Activated naive CD8-positive, alpha-beta T cell treated with anti-CD3 and anti-CD28 coated beads for 36 hours (primary cell): ENCODE data around the gene TYRP1. TPM values are rescaled to one million over a fixed set of nuclear protein-coding genes. Genes with fewer than 3 reads are reported as not detected.

Source experiments
- DNase-seq: peaks from one replicate; pipeline ENCODE4 v3.0.0; 2021
- H3K27ac Mint-ChIP-seq: one replicate; pipeline ENCODE4 v1.8.0; 2022; ENCODE audit warnings: mild to moderate bottlenecking, moderate library complexity, mixed read lengths
- H3K27me3 Mint-ChIP-seq: one replicate; pipeline ENCODE4 v1.8.0; 2022; ENCODE audit warnings: mild to moderate bottlenecking, mixed read lengths
- H3K36me3 Mint-ChIP-seq: one replicate; pipeline ENCODE4 v1.8.0; 2021; ENCODE audit warnings: mild to moderate bottlenecking, mixed read lengths
- H3K4me1 Mint-ChIP-seq: one replicate; pipeline ENCODE4 v1.8.0; 2021; ENCODE audit warnings: mixed read lengths
- H3K4me3 Mint-ChIP-seq: one replicate; pipeline ENCODE4 v1.8.0; 2022; ENCODE audit warnings: mild to moderate bottlenecking, moderate library complexity, mixed read lengths
- H3K9me3 Mint-ChIP-seq: one replicate; pipeline ENCODE4 v1.8.0; 2022; ENCODE audit warnings: mixed read lengths
- total RNA-seq, 2 experiments: library from RNA; stranded (reverse); gene quantifications; one replicate each; pipeline ENCODE4 v1.2.3, GENCODE V29; 2021

TYRP1 gene
- total RNA-seq, 2 experiments from 2014 or later, result not detected

- Mint-ChIP-seq H3K27me3 (no peaks in the 10 kb centered on the region), H3K36me3 (no peaks in the 10 kb centered on the region), H3K4me3 (no peak overlapping the region), H3K4me1 (no peaks in the 10 kb centered on the region), H3K9me3 (peaks cover 6% of the 10 kb centered on the region), H3K27ac (no peak overlapping the region)
- no peak for DNase-seq
Measured at GRCh38 chr9:12680757-12681156, 12.4 kb upstream of the TYRP1 start.

DNA sequence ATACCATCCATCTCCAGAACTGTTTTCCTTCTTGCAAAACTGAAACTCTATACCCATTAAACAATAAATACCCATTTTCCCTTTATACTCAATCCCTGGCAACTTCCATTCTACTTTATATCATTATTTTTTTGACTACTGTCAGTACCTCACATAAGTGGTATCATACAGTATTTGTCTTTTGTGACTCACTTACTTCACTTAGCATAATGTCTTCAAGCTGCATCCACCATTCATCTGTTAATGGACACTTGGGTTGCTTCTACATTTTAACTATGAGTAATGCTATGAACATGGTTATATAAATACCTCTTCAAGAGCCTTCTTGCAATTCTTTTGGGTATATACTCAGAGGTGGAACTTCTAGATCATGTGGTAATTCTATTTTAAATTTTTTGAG, 11.6 kb upstream of the TYRP1 start:
- no peak overlapping the region for H3K27ac Mint-ChIP-seq
- H3K4me3 Mint-ChIP-seq, result no peak overlapping the region

DNA sequence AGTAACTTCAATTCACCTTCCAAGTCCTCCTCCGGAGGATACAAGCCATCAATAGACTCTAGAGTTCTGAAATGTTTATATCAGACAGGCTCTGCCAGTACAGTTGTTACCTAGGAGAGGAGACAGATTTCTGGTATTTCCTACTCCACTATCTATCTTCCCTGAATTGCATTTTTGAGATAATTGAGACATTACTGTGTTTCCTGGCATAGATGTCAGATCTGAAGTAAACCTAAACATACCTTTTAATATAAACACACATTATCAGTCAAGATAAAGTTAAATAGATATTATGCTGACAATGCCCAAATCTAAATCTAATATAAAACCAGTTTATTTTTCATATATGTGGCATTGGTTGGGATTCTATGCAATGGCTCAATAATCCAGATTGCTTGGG, 8.2 kb upstream of the TYRP1 start:
- no peaks in the 10 kb centered on the region for H3K36me3 Mint-ChIP-seq
- no peaks in the 10 kb centered on the region for H3K27me3 Mint-ChIP-seq
- peaks cover 3% of the 10 kb centered on the region for H3K9me3 Mint-ChIP-seq
- no peak overlapping the region for H3K27ac Mint-ChIP-seq
- H3K4me3 Mint-ChIP-seq, result no peak overlapping the region
- no peak for DNase-seq
- no peaks in the 10 kb centered on the region for H3K4me1 Mint-ChIP-seq

More for the DNA sequence above, 11.6 kb upstream of the TYRP1 start:
- Mint-ChIP-seq H3K36me3 (no peaks in the 10 kb centered on the region), H3K4me1 (no peaks in the 10 kb centered on the region), H3K9me3 (peaks cover 6% of the 10 kb centered on the region), H3K27me3 (no peaks in the 10 kb centered on the region)
- no peak for DNase-seq

DNA sequence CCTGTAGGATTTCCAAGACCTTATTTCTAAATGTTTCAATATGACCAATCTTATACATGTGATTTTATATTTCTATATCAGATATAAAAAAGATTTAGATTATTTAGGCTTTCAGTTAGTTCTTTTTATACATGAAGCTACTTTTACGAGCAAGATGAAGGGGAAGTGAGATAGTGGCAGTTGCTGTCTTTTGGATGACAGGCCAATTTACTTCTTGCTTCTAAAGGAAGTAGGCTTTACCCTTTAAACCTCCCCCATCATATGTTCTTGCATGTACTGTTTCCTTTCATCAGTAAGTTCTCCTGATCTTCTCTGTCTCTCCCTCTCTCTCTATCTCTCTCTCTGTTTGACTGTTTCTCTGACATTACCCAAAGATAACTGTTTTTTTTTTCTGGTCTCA, 4.0 kb upstream of the TYRP1 start:
- H3K9me3 Mint-ChIP-seq, result no peaks in the 10 kb centered on the region
- H3K27ac Mint-ChIP-seq, result no peak overlapping the region
- H3K36me3 Mint-ChIP-seq, result no peaks in the 10 kb centered on the region
- H3K27me3 Mint-ChIP-seq, result no peaks in the 10 kb centered on the region
- DNase-seq, result no peak
- no peak overlapping the region for H3K4me3 Mint-ChIP-seq
- no peaks in the 10 kb centered on the region for H3K4me1 Mint-ChIP-seq

DNA sequence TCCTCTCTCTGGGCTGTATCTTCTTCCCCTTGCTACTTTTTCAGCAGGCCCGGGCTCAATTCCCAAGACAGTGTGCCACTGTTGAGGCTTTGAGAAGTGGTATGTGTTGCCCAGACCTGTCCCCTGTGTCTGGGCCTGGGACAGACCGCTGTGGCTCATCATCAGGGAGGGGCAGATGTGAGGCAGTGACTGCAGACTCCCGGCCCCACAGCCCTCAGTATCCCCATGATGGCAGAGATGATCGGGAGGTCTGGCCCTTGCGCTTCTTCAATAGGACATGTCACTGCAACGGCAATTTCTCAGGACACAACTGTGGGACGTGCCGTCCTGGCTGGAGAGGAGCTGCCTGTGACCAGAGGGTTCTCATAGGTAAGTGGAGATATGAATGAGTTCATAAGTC, 828 bp downstream of the TYRP1 start:
- Mint-ChIP-seq H3K27ac (no peak overlapping the region), H3K36me3 (no peaks in the 10 kb centered on the region), H3K4me1 (no peaks in the 10 kb centered on the region), H3K4me3 (no peak overlapping the region), H3K27me3 (no peaks in the 10 kb centered on the region), H3K9me3 (peaks cover 5% of the 10 kb centered on the region)
- no peak for DNase-seq

- Mint-ChIP-seq H3K36me3 (no peaks in the 10 kb centered on the region), H3K9me3 (peaks cover 7% of the 10 kb centered on the region), H3K4me1 (no peaks in the 10 kb centered on the region), H3K4me3 (no peak overlapping the region), H3K27me3 (no peaks in the 10 kb centered on the region), H3K27ac (no peak overlapping the region)
- DNase-seq, result no peak
Measured at GRCh38 chr9:12695474-12695873, 2.3 kb downstream of the TYRP1 start.

- no peaks in the 10 kb centered on the region for H3K27me3 Mint-ChIP-seq
- peaks cover 7% of the 10 kb centered on the region for H3K9me3 Mint-ChIP-seq
- no peaks in the 10 kb centered on the region for H3K4me1 Mint-ChIP-seq
- no peak for DNase-seq
- no peak overlapping the region for H3K4me3 Mint-ChIP-seq
- H3K36me3 Mint-ChIP-seq, result no peaks in the 10 kb centered on the region
- no peak overlapping the region for H3K27ac Mint-ChIP-seq
Measured at GRCh38 chr9:12696931-12697622, 3.9 kb downstream of the TYRP1 start.

DNA sequence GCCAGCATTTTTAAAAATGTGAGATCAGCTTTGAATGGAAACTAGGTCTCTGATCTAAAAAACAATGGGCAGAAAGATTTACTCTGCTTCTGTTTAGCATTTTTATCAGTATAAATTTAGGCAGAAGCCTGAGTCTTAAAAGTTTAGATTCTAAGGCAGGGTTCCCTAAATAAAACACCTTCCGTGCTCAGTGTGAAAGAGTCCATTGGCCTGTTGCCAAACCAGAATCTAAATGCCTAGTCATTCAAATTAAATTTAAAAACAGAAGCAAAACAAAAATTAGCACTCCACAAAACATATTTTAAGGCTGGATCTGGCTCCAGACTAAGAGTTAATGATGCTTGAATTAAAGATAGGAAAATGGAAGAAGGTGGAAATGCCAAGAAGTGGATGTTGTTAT, 4.5 kb downstream of the TYRP1 start:
- Mint-ChIP-seq H3K4me3 (no peak overlapping the region), H3K27me3 (no peaks in the 10 kb centered on the region), H3K9me3 (peaks cover 7% of the 10 kb centered on the region), H3K36me3 (no peaks in the 10 kb centered on the region), H3K4me1 (no peaks in the 10 kb centered on the region), H3K27ac (no peak overlapping the region)
- DNase-seq, result no peak

DNA sequence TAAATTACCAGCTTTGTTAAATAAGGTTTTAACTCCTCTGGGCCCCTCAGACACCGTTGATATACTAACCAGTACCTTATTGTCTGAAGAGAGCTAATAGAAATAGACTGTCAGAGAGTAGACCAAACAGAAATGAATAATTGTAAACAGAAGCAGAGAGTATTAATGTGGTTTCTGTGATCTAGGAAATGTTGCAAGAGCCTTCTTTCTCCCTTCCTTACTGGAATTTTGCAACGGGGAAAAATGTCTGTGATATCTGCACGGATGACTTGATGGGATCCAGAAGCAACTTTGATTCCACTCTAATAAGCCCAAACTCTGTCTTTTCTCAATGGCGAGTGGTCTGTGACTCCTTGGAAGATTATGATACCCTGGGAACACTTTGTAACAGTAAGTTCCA, 5.1 kb downstream of the TYRP1 start:
- H3K27ac Mint-ChIP-seq, result no peak overlapping the region
- peaks cover 7% of the 10 kb centered on the region for H3K9me3 Mint-ChIP-seq
- H3K27me3 Mint-ChIP-seq, result no peaks in the 10 kb centered on the region
- no peaks in the 10 kb centered on the region for H3K36me3 Mint-ChIP-seq
- DNase-seq, result no peak
- H3K4me3 Mint-ChIP-seq, result no peak overlapping the region
- H3K4me1 Mint-ChIP-seq, result no peaks in the 10 kb centered on the region

- H3K4me3 Mint-ChIP-seq, result no peak overlapping the region
- no peaks in the 10 kb centered on the region for H3K36me3 Mint-ChIP-seq
- H3K4me1 Mint-ChIP-seq, result no peaks in the 10 kb centered on the region
- peaks cover 7% of the 10 kb centered on the region for H3K9me3 Mint-ChIP-seq
- H3K27ac Mint-ChIP-seq, result no peak overlapping the region
- DNase-seq, result no peak
- no peaks in the 10 kb centered on the region for H3K27me3 Mint-ChIP-seq
Measured at GRCh38 chr9:12698986-12699385, 5.8 kb downstream of the TYRP1 start.

- no peak overlapping the region for H3K27ac Mint-ChIP-seq
- H3K9me3 Mint-ChIP-seq, result peaks cover 7% of the 10 kb centered on the region
- H3K4me3 Mint-ChIP-seq, result no peak overlapping the region
- H3K27me3 Mint-ChIP-seq, result no peaks in the 10 kb centered on the region
- DNase-seq, result no peak
- H3K36me3 Mint-ChIP-seq, result no peaks in the 10 kb centered on the region
- H3K4me1 Mint-ChIP-seq, result no peaks in the 10 kb centered on the region
Measured at GRCh38 chr9:12699529-12699928, 6.3 kb downstream of the TYRP1 start.

DNA sequence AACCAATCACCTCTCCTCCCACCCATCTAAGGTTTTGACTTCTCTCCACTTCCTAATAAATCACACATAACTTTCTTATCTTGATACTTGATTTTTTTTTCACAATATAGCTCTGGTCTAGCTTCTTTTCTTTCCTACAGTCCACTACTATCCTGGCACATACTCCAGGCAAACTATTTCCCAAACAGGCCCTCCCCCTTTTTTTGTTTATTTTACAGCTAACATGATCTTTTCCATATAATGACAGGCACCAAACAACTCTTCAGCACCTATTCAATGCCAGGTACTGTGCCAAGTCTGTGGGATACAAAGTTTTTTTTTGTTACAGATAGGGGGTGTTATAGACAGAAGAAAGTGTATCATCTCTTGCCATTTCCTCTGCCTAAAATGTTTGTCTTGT, 7.9 kb downstream of the TYRP1 start:
- Mint-ChIP-seq H3K27ac (no peak overlapping the region), H3K36me3 (no peaks in the 10 kb centered on the region), H3K27me3 (no peaks in the 10 kb centered on the region), H3K9me3 (peaks cover 4% of the 10 kb centered on the region), H3K4me3 (no peak overlapping the region), H3K4me1 (no peaks in the 10 kb centered on the region)
- DNase-seq, result no peak

GRCh38 chr9:12702160-12702758, 9.1 kb downstream of the TYRP1 start:
- Mint-ChIP-seq H3K36me3 (no peaks in the 10 kb centered on the region), H3K4me1 (no peaks in the 10 kb centered on the region), H3K27ac (no peak overlapping the region), H3K9me3 (peaks cover 3% of the 10 kb centered on the region), H3K4me3 (no peak overlapping the region), H3K27me3 (no peaks in the 10 kb centered on the region)
- DNase-seq, result no peak

DNA sequence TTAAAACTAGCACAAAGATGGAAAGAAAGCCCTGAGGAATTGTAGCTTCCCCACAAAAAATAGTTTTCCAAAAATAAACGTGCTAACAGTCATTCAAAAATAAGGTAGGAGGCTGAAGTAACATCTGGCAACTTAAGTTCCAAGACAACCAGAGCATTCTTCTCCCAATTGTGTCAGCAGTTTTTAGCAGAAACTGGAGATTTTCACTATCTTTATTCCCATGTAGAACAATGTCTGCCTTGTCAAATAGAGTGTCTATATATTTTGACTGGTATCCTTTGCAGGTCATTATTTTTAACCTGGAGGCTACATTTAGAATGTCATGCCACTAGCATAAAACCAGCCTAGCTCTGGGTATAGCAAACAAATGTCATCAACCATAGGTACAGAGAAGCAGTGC, 10.8 kb downstream of the TYRP1 start:
- Mint-ChIP-seq H3K4me1 (no peaks in the 10 kb centered on the region), H3K27me3 (no peaks in the 10 kb centered on the region), H3K36me3 (no peaks in the 10 kb centered on the region), H3K9me3 (peaks cover 2% of the 10 kb centered on the region), H3K27ac (no peak overlapping the region), H3K4me3 (no peak overlapping the region)
- DNase-seq, result no peak

DNA sequence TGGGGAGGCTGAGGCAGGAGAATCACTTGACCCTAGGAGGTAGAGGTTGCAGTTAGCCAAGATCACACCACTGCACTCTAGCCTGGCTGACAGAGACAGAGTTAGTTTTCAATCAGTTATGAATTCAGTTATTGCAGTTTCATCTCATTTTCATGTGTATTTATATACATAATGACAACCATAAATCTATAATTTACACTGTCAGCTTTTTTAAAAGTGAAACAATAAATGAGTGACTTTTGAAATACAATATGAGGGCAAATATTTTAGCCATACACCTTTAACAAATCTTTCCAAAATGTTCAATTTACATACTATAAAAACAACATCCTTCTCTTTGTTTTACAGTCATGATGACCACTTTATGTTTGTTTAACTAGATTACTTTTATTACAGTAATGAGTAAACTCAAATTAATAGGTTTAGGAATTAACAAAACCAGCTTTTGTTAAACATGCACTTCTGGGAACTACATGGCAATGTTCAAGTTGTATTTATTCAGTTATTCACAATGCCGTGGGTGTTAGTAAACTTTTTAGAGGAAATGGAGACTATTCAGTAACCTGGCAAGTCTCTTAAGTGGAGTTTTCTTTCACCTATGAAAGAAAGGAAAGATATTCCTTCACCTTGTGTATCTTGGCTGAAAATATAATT, 12.7 kb downstream of the TYRP1 start:
- H3K36me3 Mint-ChIP-seq, result no peaks in the 10 kb centered on the region
- no peaks in the 10 kb centered on the region for H3K9me3 Mint-ChIP-seq
- H3K4me3 Mint-ChIP-seq, result no peak overlapping the region
- DNase-seq, result no peak
- H3K27me3 Mint-ChIP-seq, result no peaks in the 10 kb centered on the region
- H3K27ac Mint-ChIP-seq, result no peak overlapping the region
- no peaks in the 10 kb centered on the region for H3K4me1 Mint-ChIP-seq
